AG09309 (cell line): ENCODE data around the gene TMEM187.
A peak's percentile ranks its signal among the peaks of the same experiment; 100 is the strongest.

Source experiments
- DNase-seq: peaks from one replicate; pipeline ENCODE4 v3.0.0-alpha.2; 2010; ENCODE audit warnings: low read depth
- H3K4me3 ChIP-seq: 2 replicates; pipeline ENCODE4 v1.5.1; 2011; ENCODE audit warnings: mild to moderate bottlenecking, low read depth, low read length, moderate library complexity; ENCODE audit not compliant: control insufficient read depth
- TF ChIP-seq, protein P1 (sequence below): IDR thresholded peaks from 2 replicates; pipeline ENCODE4 v1.5.1; 2011; ENCODE audit warnings: mild to moderate bottlenecking, low read depth, low read length, inconsistent platforms; ENCODE audit not compliant: insufficient read depth, control insufficient read depth; ENCODE audit errors: missing control alignments

Gene TMEM187

DNA sequence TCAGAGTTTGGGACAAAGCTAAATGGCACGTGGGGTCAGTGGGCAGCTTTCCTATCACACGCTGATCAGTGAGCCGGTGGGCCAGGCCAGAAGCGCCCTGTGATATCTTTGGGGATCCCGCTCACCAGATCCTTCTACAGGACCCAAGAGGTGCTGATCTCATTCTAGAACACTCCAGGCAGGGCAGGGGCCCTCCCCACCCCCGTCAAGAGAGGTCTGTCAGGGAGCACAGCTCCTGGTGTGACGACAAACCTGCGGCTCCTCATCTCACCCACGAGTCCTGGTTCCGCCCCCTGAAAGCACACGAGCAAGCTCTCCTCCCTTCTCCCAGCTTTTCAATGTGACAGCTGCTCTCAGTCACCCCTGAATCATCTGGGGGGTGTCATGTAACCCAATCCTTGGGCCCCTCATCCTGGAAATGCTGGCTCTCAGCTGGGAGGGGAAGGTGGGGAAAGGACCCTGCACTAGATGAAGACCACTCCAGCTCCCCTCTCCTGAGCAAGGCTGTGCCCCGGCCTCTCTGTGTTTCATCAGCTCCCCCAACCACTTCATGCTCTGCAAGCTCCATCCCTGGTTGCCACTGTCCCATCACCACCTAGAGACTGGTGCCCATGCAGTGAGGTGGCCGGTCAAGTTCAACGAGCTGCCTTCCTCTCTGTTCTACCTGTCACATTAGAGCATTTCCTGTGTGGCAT is 5.6 kb upstream of the TMEM187 start:
- no peak for DNase-seq
- H3K4me3 ChIP-seq: no peak overlapping the region
- TF ChIP-seq, protein P1, sequence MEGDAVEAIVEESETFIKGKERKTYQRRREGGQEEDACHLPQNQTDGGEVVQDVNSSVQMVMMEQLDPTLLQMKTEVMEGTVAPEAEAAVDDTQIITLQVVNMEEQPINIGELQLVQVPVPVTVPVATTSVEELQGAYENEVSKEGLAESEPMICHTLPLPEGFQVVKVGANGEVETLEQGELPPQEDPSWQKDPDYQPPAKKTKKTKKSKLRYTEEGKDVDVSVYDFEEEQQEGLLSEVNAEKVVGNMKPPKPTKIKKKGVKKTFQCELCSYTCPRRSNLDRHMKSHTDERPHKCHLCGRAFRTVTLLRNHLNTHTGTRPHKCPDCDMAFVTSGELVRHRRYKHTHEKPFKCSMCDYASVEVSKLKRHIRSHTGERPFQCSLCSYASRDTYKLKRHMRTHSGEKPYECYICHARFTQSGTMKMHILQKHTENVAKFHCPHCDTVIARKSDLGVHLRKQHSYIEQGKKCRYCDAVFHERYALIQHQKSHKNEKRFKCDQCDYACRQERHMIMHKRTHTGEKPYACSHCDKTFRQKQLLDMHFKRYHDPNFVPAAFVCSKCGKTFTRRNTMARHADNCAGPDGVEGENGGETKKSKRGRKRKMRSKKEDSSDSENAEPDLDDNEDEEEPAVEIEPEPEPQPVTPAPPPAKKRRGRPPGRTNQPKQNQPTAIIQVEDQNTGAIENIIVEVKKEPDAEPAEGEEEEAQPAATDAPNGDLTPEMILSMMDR: no peak

DNA sequence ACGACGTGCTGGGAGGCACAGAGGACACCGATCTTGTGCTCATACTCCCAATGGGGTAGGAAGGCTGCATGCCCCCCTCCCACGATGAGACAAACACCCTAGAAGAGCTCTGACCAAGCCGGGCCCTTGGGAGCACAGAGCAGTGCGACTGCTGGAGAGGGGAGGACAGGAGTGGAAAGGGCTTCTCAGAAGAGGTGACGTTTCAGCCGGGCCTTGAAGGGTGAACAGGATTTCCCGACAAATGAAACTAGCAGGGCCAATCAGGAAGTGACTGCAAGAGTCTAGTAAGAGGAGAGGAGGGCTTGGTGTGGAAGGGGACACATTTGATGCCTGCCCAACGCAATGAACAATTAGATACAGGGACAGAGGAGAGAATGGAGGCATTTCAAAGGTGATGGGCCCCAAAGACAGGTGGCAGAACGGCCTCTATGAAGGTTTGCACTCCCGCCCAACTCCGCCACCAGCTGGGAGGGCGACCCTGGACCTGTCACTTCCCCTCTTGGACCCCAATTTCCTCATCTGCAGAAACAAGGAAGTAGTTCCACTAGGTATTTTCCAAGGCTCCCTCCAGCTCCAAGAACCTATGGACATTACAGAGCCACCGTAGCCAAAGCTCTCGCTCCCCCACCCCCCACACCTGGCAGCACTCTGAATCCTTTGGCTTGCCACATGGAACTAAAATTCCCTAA is 4.9 kb upstream of the TMEM187 start:
- TF ChIP-seq, protein P1: no peak
- no peak overlapping the region for H3K4me3 ChIP-seq
- no peak for DNase-seq

DNA sequence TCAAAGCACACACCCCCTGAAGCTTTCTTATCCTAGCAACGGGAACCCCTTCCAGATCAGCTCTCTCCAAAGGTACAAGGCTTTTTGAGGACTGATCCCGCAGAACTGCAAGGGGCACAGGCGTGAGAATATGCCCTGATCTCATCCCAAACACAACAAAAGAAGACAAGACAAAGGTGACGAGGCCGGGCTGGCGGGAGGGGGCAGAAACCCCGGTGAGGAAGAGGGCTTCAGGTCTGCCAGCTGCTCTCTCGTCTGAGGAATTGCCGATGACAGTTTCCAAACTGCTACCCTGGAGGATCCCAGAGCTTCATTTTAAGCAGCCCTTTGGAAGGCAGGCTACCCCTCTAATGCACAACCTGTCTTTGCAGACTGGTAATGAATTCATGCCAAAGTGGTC is 4.3 kb upstream of the TMEM187 start:
- H3K4me3 ChIP-seq: no peak overlapping the region; the same call in 1 of the 2 replicates
- TF ChIP-seq, protein P1: no peak
- DNase-seq: no peak

DNA sequence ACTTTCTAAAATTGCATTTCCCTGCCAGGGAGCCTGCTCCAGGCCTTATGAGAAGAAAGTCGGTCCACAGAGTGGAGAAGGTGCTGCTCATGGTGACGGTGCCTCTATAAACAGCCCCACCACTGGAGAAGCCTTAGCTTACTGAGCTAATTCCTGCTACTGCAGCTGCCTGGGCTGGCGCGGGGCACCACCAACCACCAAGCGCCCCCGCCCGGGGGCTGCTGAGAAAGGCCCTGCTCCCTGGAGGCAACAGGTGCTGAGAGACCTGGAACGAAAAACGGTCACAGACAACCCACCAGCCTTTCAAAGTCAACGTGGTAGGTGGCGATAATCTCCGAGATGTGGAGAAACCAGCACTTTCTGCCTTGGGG is 3.8 kb upstream of the TMEM187 start:
- peak overlapping the region; percentile 92 for H3K4me3 ChIP-seq
- DNase-seq: no peak
- TF ChIP-seq, protein P1: no peak

DNA sequence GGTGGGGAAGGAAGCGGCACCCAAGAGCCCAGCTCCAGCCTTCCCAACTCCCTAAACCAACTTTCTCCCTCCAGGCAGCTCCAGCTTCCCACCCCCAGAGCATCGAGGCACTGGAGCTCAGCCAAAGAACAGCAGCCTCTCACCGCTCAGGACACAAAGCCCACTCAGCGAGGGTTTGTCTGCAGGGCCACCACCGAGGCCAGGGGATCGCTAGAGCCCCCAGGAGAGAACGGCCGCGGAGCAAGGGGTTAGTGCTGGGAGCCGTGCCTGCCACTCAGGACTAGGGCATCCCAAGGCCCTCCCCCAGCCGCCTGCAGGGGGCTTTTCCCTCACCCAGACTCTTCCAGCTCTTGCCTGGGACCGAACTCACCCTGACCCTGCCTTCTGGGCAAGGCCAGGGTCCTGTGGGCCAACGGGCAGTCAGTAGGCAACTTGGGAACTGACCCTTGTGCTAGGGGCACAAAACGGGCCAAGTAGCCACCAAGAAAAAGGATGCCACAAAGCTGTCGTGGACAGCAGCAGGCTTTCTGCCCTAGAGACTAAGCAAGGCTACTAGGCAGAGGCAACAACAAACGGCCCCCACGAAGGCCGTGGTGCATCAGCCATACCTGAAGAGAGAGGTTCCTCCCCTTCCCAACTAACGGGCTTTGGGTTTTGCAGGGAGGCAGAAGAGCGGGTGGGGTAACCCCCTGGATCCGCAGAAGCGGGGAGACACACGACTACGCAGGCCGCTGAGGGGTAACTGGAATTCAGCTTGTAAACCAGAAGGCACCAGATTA is 3.2 kb upstream of the TMEM187 start:
- TF ChIP-seq, protein P1: no peak
- peak overlapping the region; percentile 92 for H3K4me3 ChIP-seq
- no peak for DNase-seq

DNA sequence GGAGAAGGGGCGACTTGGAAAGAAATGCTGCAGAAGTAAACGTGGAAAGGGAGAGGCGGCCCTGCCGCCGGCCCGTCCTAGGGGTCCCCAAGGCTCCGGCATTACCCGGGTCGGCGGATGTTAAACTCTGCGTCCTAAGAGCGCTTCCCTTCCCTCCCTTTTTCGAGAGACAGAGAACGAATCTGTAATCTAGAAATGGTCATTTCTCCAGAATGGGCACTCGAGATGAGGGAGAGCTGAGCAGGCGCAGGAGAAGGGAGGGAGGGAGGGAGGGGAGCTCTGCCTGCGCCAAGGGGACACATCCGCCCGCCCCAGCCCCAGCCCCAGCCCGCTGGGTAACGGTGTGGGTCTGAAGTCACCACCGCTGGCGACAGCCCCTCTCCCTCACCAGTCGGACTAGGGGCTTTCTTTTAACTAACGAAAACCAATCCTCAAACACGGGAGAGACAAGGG is 2.6 kb upstream of the TMEM187 start:
- H3K4me3 ChIP-seq: peak overlapping the region; percentile 92
- TF ChIP-seq, protein P1: no peak
- no peak for DNase-seq
